ENCODE results near the gene APBB2.
"Not testable (repeated sequence)": the region's sequence is repeated elsewhere in the genome, so short reads cannot be mapped to it uniquely, and the experiment has no call there.

Gene APBB2

DNA sequence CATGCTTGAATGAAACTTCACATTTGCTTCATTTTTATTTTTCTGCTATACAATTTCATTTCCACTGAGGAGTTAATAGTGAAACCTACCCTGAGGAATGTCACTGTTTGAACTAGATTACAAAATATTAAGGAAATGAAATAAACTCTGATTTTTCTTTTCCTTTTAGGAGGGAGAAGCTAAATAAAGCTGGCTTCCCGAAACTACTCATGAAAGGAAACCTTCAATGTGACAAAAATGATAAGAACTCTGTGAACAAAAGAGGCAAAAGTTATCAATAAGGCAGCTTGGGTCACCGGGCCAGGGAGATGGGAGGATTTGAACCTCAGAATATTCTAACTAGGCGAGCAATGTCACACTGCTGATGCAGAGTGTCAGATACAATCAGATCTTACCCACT, 185.2 kb downstream of the APBB2 start:
- no peak for DNase-seq (ENCODE audit: low read depth in 2 of 3, low spot score in 2 of 3)

DNA sequence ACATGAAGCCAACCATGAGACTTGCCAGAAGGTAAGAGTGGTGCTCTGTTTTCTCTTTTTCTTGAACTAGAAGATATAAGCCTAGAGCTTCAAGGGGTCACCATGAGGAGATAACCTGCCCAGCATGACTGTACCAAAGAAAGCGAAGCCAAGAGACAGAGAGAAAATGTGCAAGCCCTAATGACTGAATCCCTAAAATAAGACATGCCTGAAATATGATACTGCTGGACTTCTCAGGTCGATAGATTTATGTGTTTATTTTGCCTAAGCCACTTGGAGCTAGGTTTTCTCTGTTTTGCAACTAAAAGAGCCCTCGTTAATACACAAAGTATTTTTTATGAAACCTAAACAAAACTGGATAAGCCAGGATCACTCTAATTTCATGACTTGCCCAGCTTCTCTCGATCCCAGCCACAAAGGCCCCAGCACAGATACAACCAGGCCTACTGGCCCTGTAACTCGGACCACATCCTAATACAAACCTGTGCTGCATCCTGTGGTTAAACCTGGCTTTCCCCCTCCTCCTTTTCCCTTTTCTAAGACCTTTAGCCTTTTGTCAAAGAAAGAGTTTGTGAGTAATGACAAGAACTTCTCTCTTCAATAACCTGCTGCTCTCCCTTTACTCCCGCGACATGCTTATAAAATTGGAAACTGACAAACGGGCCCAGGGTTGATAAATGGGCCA, 185.8 kb downstream of the APBB2 start:
- DNase-seq (ENCODE audit: low read depth in 2 of 3, low spot score in 2 of 3): no peak

GRCh38 chr4:41026971-41027370, 187.4 kb downstream of the APBB2 start:
- no peak for DNase-seq (ENCODE audit: low read depth in 2 of 3, low spot score in 2 of 3)

DNA sequence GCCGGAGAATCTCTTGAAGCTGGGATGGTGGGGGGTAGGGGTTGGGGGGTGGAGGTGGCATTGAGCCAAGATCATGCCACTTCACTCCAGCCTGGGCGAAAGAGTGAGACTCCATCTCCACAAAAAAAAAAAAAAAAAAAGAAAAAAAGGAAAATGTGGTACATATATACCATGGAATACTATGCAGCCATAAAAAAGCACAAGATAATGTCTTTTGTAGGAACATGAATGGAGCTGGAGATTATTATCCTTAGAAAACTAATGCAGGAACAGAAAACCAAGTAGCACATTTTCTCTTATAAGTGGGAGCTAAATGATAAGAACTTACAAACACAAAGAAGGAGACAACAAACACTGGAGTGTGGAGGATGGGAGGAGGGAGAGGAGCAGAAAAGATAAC, 188.5 kb downstream of the APBB2 start:
- no peak for DNase-seq (ENCODE audit: low read depth in 2 of 3, low spot score in 2 of 3)

- DNase-seq (ENCODE audit: low read depth in 2 of 3, low spot score in 2 of 3): no peak
These were observed 189.5 kb downstream of the APBB2 start for GRCh38 chr4:41024556-41025491.

DNA sequence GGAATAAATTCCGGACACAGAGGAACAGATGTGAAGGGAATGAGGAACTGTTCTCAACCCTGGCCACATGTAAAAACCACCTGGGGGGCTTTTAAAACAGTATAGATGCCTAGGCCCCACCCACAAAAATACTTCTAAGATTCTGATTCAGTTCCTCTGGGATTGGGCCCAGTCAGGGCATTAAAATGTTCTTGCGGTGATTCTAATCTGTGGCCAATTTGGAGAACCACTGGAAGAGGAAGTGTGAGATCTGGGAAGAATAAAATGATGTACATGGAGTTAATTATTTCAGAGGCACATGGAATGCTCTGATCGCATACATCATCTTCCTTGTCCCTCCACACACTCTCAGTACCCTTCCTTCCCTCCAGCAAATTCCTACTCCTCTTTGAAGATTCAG, 192.2 kb downstream of the APBB2 start:
- DNase-seq (ENCODE audit: low read depth in 2 of 3, low spot score in 2 of 3): no peak

DNA sequence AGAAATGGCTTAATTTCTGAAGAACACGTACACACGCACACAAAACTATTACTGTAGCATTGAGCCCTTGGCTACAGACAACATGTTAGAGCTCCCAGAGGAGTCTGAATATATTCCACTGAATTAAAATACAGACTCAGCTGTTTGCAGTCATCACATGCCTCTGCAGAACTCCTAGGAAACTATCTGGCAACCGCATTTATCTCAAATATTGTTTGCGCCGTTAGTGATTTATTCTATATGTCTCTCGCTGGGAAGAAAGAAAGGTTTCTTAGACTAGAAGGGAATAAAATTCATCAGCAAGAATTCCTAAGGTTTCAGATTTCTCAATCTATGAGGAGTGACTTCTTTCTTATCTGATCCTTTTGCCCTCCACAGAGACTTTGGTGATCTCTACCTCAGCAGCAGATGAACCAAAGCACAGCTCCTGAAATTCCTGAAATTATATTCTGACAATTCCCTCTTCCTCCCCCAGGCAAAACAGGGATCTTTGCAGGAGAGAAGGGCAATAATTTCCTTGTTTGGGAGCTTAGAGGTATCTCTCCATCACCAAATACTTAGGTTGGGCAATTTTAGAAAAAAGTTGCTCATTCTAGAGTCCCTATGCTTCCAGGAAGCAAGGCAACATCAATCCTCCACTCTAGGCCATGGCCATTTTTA, 199.2 kb downstream of the APBB2 start:
- DNase-seq (ENCODE audit: low read depth in 2 of 3, low spot score in 2 of 3): no peak

DNA sequence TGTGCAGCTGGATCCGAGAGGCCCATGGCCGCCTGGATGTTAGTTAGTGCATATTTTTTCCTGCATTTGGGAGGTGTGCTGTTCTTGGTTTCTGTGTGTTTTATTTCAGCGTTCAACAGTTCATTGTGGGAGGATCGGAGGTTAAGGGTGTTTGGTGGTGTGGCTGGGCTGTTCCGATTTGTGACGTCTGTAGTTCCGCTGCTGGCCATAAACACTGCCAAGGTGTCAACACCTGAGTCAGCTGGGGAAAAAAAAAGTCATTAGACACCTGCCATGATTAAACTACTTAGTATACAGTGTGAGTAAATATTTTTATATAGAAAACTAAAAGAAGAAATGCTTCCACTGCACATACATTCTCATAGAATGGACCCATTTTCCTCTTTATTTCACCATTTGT, 200.2 kb downstream of the APBB2 start:
- DNase-seq (ENCODE audit: low read depth in 2 of 3, low spot score in 2 of 3): no peak

GRCh38 chr4:41013746-41014145, 200.6 kb downstream of the APBB2 start:
- no peak for DNase-seq (ENCODE audit: low read depth in 2 of 3, low spot score in 2 of 3)

GRCh38 chr4:41012911-41013310, 201.4 kb downstream of the APBB2 start:
- DNase-seq (ENCODE audit: low read depth in 2 of 3, low spot score in 2 of 3): no peak

GRCh38 chr4:41012293-41012692, 202.0 kb downstream of the APBB2 start:
- DNase-seq (ENCODE audit: low read depth in 2 of 3, low spot score in 2 of 3): no peak

- DNase-seq (ENCODE audit: low read depth in 2 of 3, low spot score in 2 of 3): no peak
These were observed 204.9 kb downstream of the APBB2 start for GRCh38 chr4:41009411-41009810.

GRCh38 chr4:41006141-41006540, 208.2 kb downstream of the APBB2 start:
- DNase-seq (ENCODE audit: low read depth in 2 of 3, low spot score in 2 of 3): no peak

GRCh38 chr4:41002309-41002708, 212.0 kb downstream of the APBB2 start:
- DNase-seq (ENCODE audit: low read depth in 2 of 3, low spot score in 2 of 3): no peak

- DNase-seq (ENCODE audit: low read depth in 2 of 3, low spot score in 2 of 3): no peak
These were observed 214.0 kb downstream of the APBB2 start for GRCh38 chr4:41000356-41000755.

DNA sequence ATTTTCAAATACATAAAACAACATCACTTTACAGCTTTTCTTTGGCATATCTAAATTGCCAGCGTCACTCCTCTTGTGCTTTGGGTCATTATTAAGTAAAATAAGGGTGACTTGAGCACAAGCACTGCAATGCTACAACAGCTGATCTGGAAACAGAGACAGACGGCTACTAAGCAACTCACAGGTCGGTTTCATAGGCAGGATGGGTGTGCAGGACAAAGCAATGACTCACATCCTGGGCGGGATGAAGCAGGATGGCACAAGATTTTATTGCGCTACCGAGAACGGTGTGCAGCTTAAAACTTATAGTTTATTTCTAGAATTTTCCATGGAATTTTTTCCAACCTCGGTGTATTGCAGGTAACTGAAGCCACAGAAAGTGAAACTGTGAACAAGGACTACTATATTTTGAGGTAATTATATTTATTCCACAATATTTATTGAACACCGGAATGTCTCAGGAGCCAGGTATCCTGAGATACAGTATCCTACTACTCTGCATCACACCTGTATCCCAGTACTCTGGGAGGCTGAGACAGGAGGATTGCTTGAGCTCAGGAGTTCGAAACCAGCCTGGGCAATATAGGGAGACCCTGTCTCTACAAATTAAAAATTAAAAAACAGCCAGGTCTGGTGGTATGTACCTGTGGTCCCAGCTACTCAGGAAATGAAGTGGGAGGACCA, 215.5 kb downstream of the APBB2 start:
- DNase-seq (ENCODE audit: low read depth in 2 of 3, low spot score in 2 of 3): no peak

DNA sequence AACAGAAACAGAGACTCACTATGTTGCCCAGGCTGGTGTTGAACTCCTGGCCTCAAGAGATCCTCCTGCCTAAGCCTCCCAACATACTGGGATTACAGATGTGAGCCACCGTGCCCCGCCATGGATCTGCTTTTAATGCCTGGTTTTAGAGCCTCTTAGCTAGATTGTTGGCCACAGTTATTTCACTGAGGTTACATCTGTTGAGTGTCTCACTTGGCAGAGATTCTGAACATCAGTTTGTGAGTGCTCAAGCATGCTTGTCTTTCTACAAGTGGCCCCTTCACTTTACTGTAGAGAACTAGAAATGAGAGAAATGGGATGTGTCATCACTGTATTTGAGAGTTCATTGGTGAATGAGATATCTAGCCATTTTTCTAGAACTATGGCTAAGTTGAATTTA, 218.5 kb downstream of the APBB2 start:
- no peak for DNase-seq (ENCODE audit: low read depth in 2 of 3, low spot score in 2 of 3)

DNA sequence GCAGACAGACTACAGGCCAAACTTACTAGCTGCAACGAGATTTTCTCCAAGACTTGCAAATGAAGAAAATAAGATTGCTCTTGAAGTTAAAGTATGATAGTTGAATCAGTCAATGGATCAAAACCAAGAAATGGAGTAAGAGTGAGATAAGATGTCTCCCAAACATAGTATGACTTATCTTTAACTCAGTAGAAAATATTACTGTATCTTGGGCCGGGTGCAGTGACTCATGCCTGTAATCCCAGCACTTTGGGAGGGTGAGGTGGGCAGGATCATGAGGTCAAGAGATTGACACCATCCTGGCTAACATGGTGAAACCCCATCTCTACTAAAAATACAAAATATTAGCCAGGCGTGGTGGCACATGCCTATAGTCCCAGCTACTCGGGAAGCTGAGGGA, 220.0 kb downstream of the APBB2 start:
- not testable (repeated sequence) for DNase-seq (ENCODE audit: low read depth in 2 of 3, low spot score in 2 of 3)

DNA sequence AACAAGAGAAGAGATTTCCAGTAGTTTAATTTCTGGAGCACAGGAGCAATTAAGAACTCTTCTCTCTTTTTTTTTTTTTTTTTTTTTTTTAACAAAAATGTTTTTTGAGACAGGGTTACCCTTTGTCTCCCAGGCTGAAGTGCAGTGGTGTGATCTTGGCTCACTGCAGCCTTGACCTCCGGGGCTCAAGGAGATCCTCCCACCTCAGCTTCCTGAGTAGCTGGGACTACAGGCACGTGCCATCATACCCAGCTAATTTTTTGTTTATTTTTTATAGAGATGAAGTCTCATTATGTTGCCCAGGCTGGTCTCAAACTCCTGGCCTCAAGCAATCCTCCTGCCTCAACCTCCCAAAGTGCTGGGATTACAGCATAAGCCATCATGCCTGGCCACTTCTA, 221.0 kb downstream of the APBB2 start:
- not testable (repeated sequence) for DNase-seq (ENCODE audit: low read depth in 2 of 3, low spot score in 2 of 3)

DNA sequence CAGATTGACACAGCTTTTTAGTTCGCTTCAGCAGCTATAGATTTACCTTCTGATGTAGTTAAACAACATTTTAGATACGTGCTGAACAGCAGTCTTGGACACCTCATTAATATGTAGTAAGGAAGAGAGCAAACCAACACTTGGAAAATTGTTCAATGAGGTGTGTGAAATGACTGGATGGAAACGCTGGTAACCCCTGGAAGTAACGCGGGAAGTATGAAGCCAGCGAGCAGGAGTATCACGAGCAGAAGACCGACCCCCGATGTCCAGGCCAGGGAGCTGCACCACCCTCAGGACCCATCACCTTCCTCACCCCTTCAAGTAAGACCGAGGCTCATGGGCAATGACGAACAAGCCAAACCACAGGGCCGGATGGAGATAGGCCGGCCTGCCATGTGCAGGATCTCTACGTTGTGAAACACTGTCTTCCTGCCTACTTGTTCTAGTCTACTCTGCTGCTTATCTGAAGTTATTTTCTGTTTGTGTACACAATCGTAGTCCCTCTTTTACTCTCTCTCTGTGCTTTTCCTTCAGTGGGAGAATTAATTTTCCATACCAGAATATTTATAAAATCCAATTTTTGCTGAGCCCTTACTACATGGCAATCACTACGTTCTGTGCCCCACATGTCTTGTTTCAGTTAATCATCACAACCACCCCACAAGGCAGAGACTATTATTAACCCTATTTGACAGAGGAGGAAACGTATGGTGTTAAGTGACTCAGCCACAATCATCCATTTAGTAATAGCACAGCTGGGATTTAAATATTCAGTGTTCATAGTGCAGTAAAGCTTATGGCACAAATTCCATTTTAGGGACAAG, 221.7 kb downstream of the APBB2 start:
- DNase-seq (ENCODE audit: low read depth in 2 of 3, low spot score in 2 of 3): no peak

GRCh38 chr4:40991908-40992307, 222.4 kb downstream of the APBB2 start:
- no peak for DNase-seq (ENCODE audit: low read depth in 2 of 3, low spot score in 2 of 3)

All from activated CD8-positive, alpha-beta memory T cell treated with anti-CD3 and anti-CD28 coated beads for 48 hours (primary cell).